HCEC 1CT (cell line): ENCODE data around the gene MICAL3.
"Not testable (repeated sequence)": the region's sequence is repeated elsewhere in the genome, so short reads cannot be mapped to it uniquely, and the experiment has no call there.

Source experiments
- DNase-seq: peaks from one replicate; pipeline ENCODE4 v3.0.0-alpha.2; 2017

The MICAL3 gene

DNA sequence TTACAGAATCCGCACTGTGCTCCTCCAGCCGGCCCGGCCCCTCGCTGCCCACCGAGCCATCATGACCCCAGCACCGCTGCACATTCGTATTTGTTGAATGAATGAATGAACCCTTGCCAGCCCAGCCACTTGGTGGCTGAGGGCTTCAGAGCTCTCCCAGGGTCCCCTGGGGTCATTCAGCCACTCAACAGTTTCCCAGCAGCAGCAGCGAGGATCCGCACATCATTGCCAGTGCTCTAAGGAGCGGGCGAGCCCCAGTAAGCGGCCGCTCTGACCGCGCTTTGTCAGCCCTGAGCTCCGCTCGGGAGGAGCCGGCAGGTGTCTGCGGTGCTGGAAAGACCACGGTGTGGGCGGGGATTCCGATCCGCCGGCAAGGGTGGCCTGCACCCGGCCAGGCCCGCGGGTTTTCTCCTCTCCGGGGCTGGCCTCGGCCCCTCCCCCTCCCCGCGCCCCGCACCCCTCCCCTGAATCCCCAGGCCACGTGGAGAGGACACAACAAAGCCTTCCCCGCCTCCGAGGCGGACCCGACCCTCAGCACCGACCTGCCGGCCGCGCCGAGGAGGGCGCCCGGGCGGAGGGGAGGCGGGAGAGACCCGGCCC, 250.7 kb downstream of the MICAL3 start:
- DNase-seq, result peak; percentile 18

DNA sequence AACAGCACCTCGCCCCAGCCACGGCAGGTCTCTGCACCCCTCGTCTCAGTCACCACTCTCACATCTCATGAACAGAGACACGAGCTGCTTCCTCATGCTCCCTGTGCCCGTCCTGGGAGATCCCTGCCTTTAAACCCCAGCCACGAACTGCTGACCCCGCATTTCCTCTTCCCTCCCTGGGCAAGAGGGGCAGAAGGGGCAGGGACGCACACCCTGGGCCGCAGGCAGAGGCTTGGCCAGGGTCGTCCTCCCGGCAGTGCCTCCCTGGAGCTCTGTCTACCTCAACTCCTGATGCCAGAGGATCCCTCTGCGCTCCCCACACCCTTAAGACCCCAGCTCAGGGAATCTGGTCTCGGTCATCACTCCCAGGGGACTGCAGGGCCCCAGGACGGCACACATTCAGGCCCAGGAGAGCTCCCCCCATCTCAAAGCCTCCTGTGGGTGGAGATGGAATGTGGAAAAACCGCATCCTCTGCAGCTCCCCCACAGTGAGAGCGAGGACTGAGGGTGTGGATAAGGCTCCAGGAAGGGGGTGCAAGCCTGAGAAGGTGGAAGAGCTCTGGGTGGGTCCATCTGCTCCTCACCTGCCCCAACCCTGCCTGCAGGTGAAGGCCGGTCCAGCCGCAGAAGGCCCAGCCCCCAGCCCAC, 251.3 kb downstream of the MICAL3 start:
- peak; percentile 30 for DNase-seq

DNA sequence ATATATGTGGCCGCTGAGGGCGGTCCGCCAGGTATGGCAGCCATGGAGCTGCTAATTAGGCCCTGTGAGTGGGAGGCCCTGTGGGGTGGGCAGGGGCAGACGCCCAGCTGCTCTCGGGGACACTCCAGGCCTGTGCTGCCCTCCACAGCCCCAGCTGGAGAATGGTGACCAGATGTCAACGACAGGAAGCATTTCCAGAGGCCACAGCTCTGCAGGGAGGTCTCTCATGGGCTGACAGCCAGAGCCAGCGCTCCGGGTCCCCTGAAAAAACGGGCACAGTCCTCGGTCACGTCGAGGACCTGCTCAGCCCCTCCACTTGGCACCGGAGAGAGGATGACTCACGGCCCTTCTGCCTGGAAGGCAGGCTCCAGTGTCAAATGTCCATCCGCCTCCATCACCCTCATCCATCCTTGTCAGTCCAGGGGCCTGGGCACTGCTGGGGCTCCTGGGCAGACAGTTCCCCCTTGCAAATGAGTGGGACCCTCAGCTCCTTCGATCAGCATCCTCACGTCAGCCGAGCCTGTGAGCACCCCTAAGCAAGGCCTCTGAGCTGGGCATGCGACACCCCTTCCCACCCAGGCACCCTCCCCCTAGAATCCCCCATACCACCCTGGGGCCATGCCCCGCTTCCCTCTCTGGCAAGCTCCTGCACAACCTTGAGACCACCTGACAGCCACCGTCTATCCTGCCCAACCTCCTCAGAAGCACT, 252.0 kb downstream of the MICAL3 start:
- no peak for DNase-seq

DNA sequence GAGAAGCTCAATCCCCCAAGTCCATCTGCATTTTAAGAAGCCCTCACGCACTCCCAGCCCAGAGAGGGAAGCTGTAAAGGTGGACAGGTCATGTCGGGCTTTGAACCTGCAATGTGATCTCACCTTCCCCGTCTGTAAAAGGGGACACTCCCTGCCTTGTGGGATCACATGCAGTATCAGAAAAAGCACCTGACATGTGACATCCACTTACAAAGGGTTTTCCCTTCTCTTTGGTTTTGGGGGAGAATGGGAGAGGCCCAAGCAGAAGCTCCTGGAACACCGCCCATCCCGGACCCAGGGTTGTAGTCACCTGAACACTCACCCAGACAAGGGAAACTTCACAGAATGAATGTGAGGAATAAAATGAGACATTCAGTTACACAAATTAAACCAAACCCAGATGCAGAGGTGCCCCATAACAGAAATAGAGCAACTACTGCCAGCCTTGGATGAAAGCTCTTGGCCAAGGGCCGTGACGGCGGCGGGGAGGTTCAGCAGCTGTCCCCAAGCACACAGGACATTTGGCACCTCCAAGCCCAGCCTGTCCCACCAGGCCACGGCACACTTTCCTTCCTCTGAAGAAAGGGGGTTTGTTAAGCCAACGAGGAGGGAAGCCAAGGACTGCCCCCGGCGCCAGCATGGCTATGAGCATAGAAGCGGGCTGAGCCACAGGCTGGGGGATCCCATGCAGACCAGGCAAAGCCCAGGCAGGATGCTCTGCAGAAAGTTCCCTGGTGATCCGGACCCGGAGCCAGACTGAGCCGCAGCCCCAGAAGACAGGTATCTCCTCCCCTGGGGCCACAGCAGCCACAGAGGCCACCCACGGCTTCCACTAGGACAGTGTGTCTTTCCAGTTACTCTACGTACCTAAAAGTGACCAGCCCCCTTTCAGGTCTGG, 253.9 kb downstream of the MICAL3 start:
- no peak for DNase-seq

DNA sequence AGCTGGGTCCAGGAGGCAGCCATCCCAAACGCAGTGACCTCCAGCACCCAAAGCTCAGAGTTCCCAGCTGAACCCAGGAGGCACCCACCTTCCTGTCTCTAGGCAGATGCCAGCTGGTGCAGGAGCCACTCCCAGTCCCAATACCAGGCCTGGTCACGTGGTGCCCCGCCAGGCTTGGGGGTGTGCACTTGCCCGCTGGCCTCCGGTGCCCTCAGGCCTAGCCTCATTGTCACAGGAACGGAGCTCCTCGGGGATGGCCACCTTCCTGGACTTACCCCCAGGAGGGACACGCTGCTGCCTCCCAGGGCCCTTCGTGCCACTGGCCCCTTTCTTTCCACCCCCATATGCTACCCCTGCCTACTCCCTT, 254.7 kb downstream of the MICAL3 start:
- no peak for DNase-seq

DNA sequence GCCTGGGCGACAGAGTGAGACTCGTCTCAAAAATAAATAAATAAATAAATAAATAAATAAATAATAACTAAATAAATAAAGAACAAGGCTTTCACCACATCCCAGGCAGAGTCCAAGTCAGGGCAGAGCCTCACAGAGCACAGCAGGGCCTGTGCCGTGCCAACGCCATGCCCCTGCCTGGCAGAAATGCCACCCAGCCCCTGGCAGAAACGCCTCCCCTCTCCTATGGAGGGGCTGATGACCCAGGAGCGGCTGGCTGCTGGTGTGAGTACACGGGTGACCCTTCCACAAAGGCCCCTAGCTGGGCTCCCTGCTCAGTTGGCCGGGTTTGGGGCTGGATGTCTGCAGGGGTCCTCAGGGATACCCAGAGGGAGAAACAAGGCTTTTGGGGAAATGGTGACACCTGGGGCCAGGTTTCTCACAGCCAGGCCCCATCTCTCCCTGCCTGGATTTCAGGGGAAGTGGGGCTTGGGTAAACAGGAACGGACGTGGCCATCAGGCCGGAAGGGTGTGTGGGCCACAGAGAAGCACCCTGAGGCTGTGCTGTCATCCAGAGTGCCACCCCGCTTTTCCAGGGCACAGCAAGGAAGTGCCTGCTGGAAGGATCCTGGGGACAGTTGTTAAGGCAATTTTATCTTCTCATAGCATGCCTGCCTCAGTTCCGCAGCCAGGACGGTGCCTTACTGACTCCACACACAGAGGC, 255.2 kb downstream of the MICAL3 start:
- no peak for DNase-seq

DNA sequence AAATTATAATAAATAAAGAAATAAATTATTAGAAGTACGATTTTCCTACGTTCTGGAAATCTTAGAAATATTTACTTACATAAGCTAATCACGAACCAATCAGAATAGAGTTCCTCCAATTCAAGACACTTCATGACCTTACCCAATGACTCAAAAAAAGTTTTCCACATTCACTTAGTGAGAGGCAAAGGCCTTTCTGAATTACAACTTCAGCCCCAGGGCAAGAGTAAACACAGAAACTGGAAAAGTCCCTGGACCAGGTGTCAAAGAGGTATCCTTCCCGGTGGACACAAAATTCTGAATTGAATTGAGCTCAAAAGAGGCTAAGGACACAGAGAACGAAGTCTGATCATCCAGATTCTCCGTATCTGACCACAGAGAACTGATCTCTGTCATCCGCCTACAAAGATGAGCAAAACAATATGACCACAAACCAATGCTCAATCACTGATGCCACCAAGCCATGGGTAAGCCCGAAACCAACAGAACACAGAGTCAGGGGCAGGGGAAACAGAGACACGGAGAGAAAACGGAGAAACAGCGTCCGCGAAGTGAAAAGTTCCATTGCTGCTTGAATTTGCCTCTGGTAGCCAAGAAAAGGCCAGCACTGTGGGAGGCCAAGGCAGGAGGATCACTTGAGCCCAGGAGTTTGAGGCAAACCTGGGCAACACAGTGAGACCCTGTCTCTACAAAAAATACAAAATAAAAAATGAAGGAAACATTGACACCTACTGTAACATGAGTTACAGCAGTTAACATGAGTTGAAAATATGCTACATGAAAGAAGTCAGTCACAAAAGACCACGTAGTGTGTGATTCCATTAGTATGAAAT, 256.9 kb downstream of the MICAL3 start:
- DNase-seq, result no peak

DNA sequence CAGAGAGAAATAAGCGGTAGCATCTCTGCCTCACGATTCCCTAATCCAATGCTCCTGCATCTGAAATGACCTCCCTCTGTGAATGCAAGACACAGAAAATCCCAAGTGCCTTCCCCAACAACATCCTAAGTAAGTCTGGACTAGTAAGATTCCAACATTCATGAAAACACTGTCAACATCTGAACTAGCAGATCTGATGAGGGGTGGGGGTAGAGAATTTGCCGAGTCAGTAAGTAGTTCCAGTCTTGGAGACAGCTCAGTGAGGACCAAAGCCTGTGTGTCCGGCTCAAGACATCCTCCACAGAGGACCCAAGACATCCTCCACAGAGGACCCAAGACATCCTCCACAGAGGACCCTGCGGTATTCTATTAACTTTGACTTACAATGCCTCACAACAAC, 259.5 kb downstream of the MICAL3 start:
- DNase-seq, result not testable (repeated sequence)

DNA sequence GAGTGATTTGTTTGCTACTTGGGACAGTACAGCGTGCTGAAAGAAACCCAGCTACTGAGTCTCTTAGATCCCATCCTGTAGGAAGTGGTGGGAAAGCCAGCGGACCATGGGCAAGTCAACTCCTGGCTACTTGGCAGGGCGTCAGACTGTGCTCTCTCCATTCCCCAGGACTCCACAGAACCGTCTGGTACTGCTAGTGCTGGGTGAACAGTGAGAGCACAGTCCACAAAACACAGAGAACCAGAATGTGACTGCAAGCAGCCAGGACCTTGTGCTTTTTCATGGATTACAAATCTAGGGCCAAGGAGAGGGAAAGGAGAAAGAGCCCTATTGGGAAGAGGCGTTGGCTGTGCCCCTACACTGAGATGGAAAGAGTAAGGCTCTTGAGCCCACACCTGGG, 260.3 kb downstream of the MICAL3 start:
- no peak for DNase-seq

DNA sequence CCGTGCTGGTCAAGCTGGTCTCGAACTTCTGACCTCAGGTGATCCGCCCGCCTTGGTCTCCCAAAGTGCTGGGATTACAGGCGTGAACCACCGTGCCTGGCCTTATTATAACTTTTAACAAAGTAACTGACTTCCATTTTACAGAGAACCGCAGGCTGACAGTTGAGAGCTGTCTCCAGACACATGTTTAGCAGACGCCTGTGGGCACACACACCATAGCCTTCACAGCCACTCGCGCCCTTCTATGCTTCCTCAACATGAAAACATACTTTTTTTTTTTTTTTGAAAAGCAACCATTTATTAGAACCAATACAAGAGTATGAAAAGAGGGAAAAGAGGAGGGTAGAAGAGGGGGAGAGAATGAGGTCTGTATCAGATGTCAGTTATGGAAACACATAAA, 260.9 kb downstream of the MICAL3 start:
- not testable (repeated sequence) for DNase-seq

DNA sequence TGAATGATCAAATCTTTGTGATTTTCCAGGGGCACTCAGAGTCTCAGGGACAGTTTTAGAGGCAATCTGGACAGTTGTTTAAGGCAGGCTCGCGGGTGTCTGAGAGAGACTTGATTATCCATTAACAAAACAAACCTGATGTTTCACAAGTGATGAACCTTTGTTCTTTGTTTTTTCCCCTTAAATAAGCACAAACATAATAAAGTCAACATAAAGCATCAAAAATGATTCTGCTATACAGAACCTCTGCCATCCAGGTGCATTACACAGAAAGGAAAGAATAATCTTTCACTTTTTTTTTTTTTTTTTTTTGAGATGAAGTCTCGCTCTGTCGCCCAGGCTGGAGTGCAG, 263.2 kb downstream of the MICAL3 start:
- DNase-seq, result no peak

DNA sequence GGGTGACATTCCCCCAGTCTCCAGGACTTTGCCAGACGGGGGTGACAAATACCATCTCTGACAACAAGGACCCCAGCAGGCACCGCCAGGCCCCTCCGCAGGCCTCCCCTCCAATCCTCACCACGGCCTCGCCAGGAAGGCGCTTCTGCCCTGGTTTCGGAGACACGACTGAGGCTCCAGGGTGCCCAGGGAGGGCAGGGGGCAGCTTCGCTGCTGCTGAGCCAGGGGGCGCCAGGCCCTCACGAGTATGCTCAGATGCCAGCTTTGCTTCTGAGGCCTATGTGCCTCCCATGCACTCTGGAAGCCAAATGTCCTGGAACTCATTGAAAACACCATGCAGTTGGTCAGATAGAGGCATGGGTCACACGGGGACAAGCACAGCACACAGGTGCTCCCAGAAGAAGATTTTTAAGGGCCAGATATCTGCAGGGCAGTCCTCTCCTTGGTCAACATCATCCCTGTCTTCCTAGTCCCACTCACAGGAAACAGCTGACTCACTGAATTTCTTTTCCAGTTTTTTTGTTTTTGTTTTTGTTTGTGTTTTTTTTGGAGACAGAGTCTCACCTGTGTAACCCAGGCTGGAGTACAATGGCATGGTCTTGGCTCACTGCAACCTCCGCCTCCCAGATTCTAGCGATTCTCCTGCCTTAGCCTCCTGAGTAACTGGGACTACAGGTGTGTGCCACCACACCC, 270.0 kb downstream of the MICAL3 start:
- DNase-seq, result no peak

DNA sequence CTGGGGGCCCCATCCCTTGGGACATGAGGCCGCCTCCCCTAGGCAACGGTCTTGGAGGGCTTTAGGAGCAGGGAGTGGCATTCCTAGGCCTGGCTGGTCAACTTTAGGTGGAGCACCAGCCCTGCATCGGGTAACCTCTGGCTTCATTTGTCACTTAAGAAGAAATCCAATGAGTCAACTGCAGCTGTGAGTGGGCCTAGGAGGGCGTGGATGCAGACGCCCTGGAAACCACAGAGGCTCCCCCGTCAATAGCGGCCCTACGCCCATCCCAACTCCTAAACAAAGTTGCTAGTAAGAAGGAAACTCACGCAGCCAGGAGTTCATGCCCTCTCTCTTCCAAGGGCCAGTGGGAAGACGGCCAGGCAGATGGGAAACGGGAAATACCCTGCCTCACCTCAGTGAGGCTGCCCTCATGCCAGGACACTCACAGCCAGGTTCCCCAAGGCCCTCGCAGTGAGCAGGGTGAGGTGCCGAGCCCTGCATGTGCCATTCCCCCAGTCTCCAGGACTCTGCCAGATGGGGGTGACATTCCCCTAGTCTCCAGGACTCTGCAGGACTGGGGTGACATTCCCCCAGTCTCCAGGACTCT, 270.9 kb downstream of the MICAL3 start:
- DNase-seq, result no peak

DNA sequence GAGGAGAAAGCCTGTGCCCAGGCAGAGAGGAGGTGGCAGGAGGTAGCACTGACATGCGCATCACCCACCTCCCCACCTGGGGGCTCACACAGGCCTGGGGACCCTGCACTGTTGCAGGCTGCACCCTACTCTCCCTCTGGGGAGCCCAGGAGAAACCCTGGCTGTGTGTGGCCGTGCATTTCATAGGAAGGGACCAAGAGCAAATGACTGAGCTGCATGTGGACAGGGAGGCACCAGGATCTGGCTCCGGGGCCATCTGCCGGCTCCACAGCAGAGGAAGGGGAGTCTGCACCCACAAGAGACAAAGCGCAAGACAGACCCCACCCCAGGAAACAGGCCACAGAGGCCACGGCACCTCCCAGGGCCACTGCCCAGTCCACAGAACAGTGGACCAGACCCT, 272.8 kb downstream of the MICAL3 start:
- no peak for DNase-seq

DNA sequence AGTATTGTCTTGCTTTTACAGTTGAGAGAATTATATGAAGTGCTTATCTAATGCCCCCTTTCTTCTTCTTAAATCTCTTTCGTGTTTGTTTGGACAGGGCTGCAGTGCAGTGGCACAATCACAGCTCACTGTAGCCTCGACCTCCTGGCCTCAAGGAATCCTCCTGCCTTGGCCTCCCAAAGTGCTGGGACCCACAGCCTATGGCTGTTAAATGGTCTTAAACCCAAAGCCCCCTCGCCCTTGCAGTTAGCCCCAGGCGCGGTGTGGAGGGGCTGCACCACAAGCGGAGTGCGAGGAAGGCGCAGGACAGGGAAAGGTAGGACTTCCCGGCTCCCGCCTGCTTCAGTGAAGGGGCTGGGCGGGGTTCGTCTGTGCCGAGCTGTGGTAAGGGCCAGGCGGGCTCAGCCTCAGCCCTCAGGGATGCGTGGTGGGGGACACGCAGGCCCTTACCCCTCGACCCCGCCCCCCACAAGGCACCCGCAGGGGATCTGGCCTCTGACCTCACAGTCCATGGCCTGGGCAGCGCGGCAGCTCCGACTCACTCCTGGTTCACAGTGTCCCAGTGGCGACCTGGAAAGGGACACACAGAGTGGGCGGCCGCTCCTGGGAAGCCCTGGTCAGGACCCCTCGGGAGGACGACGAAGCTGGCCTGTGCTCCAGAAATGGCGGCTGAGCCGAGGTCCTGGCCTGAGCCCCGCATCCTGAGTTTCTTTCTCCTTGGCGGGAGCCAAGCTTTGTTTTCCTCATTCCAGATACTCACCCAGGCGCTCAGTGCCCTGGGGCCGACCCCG, 274.6 kb downstream of the MICAL3 start:
- DNase-seq, result no peak

DNA sequence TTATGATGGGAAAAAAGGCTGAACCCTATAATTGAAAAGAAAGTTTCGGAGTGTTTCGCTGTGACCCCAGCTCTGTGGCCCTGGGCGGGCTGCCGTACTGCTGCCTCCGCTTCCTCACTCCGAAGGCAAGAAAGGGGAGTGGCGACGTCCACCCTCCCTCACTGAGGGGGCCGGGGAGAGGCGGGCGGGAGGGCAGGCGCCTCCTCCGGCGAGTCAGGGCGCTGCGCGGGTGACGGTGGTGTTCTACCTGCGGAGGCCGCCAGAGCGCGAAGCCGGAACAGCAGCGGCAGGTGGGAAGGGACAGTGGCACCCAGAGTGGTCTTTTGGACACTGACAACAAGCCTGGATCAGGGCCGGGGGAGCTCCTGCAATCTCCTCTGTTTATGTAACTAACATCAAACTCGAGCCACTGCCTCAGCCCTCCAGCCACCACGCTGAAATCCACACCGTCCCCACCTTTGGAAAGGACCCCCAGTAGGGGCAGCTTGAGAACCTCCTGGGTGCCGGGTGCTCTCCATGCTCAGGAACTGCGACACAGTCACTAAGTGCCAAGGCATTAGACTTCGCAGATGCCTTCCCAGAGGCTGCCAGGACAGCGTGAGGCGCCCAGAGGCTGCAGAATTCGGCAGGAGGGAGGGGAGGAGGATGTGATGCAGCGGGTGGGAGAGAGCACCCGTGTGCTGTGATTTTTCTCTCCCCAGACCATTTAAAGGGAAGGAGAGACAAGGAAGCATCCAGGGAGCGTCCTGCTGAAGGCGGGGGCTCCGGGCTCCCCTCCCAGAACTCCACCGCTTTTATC, 275.6 kb downstream of the MICAL3 start:
- DNase-seq, result no peak

DNA sequence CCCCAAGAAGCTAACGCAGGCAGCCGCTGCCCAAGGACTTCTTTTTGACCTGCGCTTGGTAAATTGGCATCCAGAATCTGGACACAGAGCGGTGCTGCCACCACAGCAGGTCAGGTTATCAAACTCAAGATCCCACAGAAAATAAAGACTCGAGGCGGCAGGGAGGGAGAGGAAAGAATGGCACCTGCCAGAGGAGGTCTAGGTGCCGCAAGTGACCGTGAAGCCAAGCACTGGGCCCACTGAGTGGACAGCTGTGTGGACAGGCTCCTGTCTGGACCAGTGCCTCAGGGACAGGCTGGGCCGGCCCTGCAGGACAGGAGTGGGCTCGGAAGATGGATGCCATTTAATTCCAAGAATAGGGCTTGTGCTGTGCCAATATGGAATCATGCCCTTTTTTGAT, 277.4 kb downstream of the MICAL3 start:
- DNase-seq, result no peak

DNA sequence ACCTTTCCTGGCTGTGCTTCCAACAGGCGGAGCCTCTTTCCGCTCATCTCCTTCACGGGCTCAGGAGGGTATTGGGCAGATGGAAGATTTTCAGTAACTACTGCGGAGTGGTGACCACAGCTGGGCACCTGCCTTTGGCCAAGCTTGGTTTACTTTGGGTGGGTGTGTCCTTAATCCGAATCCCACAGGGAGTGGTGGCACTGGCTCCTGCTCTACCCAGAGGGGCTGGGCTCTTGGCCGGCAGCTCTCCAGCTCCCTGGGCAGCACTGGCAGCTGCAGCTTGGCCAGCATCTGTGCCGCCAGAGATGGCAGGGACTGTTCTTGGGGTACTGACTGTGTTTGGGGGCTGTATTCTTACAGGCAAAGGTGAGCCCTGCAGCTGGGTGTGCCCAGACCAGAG, 279.9 kb downstream of the MICAL3 start:
- no peak for DNase-seq
